RKO (cell line): ENCODE measurements around the gene KMT2B.
"Not testable (repeated sequence)": the region's sequence is repeated elsewhere in the genome, so short reads cannot be mapped to it uniquely, and the experiment has no call there.

ENCODE experiments used
- DNase-seq: peaks from one replicate; pipeline ENCODE4 v3.0.0-alpha.2; 2016; ENCODE audit warnings: low spot score

KMT2B gene, protein sequence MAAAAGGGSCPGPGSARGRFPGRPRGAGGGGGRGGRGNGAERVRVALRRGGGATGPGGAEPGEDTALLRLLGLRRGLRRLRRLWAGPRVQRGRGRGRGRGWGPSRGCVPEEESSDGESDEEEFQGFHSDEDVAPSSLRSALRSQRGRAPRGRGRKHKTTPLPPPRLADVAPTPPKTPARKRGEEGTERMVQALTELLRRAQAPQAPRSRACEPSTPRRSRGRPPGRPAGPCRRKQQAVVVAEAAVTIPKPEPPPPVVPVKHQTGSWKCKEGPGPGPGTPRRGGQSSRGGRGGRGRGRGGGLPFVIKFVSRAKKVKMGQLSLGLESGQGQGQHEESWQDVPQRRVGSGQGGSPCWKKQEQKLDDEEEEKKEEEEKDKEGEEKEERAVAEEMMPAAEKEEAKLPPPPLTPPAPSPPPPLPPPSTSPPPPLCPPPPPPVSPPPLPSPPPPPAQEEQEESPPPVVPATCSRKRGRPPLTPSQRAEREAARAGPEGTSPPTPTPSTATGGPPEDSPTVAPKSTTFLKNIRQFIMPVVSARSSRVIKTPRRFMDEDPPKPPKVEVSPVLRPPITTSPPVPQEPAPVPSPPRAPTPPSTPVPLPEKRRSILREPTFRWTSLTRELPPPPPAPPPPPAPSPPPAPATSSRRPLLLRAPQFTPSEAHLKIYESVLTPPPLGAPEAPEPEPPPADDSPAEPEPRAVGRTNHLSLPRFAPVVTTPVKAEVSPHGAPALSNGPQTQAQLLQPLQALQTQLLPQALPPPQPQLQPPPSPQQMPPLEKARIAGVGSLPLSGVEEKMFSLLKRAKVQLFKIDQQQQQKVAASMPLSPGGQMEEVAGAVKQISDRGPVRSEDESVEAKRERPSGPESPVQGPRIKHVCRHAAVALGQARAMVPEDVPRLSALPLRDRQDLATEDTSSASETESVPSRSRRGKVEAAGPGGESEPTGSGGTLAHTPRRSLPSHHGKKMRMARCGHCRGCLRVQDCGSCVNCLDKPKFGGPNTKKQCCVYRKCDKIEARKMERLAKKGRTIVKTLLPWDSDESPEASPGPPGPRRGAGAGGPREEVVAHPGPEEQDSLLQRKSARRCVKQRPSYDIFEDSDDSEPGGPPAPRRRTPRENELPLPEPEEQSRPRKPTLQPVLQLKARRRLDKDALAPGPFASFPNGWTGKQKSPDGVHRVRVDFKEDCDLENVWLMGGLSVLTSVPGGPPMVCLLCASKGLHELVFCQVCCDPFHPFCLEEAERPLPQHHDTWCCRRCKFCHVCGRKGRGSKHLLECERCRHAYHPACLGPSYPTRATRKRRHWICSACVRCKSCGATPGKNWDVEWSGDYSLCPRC (N-terminal part only)

DNA sequence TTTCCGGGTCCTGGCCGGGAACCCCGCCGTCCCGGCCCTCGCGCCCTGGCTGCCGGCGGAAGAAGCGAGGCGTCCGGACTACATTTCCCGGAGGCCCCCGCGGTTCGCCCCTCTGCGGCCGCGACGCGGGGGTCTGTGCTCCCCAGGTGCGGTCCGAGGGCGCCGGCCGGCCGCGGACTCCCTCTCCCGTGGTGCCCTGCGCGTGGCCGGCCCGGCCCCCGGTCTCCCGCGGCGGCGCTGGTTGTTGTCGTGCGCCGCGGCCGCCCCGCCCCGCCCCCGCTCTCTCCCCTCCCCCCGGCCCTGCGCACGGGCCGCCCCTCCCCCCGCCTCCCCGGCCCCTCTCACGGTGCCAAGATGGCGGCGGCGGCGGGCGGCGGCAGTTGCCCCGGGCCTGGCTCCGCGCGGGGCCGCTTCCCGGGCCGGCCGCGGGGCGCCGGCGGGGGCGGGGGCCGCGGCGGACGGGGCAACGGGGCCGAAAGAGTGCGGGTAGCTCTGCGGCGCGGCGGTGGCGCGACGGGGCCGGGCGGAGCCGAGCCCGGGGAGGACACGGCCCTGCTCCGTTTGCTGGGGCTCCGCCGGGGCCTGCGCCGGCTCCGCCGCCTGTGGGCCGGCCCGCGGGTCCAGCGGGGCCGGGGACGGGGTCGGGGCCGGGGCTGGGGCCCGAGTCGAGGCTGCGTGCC lies at the start of gene KMT2B:
Gene KMT2B (plus strand): TSS at position 339 of the 680 bp plus-strand sequence. CDS start 16 bp downstream, at position 355.
- DNase-seq = no peak

DNA sequence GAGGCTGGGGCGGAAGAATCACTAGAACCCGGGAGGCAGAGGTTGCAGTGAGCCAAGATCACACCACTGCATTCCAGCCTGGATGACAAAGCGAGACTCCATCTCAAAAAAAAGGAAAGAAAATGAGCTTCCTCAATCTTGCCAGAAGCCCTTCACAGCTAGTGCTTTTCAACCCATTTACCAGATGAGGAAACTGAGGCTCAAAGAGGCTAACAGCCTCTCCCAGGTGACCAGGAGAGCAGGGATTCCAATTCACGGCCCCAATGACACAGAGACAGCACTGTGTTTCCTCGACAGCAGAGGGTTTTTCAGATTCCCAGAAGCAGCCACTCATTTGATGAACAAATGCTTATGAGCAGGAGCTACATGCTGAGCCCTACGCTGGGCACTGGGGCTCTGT lies 48.2 kb upstream of the KMT2B start:
- DNase-seq = no peak

DNA sequence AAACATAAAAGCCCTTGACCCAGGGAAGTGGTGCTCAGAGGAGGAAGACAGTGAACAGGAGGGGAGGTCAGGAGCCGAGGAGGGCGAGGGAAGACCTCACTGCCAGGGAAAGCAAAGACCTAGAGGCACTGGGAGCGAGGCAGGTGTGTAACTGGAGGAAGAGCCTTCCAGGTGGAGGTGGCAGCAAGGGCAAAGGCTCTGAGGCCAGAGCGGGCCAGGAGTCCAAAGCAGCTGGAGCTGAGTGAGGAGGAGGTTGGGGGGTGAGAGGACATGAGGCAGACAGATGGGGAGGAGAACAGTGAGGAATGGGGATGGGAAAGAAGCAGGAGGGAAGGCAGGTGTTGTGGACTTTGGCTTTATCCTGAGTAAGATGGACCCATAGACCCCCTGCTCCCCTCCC lies 47.8 kb upstream of the KMT2B start:
- DNase-seq = no peak

DNA sequence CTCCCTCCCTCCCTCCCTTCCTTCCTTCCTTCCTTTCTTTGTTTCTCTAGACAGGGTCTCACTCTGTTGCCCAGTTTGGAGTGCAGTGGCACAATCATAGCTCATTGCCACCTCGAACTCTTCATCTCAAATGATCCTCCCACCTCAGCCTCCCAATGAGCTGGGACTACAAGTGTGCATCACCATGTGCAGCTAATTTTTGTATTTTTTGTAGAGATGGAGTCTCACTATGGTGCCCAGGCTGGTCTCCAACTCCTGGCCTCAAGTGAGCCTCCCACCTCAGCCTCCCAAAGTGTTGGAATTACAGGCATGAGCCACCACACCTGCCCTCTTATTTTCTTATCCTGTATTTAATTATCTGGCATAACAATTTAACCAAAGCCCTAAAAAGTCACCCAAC lies 47.1 kb upstream of the KMT2B start:
- no peak for DNase-seq

DNA sequence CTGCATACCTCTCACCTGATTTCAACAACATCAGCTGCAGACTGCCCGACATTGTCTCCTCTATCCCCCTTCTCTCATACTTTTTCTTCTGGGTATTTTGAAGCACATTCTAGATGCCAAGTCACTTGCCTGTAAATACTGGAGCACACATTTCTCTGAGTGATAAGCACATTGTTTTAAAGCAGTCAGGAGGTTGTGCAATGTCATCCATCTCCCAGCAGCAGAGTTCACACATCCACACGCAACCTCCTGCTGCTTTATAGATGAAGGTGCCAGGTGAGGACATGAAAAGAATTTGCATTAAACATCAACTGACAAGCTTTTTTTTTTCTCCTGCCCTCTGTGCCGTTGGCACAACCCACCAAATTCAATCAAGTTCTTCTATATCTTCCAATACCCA lies 46.0 kb upstream of the KMT2B start:
- no peak for DNase-seq

DNA sequence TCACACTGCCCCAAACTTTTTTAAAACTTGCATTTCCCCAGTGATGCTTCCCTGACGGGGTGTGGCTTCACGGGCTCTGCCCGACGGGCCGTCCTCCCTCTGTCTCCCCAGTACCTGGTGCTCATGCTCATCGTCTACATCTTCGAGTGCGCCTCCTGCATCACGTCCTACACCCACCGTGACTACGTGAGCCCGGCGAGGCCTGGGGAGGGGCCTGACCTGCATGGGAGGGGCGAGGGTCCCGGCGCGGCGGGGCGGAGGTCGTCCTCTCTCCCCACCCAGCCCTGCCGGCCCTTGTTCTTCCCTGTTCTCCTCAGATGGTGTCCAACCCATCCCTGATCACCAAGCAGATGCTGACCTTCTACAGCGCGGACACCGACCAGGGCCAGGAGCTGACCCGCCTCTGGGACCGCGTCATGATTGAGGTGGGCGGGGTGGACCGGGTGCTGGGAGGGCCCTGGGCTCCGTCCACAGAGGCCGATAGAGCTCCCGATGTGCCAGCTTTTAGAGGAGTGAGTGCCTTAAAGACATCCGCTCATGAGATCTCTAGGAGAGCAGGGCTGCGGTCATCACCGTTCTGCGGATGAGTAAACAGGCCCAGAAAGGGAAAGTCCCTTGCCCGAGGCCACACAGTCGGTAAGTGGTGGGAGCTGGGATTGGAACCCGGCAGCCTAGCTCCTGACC lies 44.5 kb upstream of the KMT2B start:
- DNase-seq = no peak

DNA sequence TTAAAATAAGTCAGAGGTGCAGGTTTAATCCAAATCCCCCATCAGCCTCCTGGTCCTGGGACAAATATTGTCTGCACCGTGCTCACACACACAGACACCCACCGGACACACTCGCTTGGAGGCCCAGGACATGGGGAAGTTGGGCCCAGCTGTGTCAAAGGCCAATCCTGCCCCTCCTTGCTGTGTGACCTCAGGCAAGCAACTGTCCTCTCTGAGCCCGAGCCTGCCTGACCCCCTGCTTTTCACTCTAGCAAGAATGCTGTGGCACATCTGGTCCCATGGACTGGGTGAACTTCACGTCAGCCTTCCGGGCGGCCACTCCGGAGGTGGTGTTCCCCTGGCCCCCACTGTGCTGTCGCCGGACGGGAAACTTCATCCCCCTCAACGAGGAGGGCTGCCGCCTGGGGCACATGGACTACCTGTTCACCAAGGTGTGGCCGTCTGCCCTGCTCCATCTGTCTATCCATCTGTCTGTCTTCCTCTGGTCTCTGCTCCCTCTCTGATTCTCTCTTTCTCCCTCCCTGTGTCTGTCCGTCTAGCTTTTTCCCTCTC lies 42.1 kb upstream of the KMT2B start:
- no peak for DNase-seq

DNA sequence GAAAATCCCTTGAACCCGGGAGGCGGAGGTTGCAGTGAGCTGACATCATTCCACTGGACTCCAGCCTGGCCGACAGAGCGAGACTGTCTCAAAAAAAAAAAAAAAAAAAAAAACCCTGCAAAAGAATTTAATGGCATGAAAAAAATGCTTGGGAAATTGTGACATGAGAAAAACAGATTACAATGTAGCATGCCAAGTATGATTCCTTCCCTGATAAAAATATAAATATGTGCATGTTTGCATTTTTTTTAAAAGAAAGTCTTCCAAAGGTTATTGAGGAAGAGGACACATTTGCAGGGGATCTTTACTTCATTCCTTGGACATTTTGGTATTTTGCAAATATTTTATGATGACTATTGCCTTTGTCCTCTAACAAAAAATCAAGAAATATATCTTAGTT lies 28.0 kb upstream of the KMT2B start:
- DNase-seq = no peak

DNA sequence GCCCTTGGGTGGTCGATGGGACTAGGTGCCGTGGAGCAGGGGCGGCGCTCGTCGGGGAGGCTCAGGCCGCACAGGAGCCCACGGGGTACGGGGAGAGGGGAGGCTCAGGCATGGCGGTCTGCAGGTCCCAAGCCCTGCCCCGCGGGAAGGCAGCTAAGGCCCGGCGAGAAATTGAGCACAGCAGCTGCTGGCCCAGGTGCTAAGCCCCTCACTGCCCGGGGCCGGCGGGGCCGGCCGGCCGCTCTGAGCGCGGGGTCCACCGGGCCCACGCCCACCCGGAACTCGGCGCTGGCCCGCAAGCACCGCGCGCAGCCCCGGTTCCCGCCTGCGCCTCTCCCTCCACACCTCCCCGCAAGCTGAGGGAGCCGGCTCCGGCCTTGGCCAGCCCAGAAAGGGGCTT lies 26.7 kb upstream of the KMT2B start:
- not testable (repeated sequence) for DNase-seq

DNA sequence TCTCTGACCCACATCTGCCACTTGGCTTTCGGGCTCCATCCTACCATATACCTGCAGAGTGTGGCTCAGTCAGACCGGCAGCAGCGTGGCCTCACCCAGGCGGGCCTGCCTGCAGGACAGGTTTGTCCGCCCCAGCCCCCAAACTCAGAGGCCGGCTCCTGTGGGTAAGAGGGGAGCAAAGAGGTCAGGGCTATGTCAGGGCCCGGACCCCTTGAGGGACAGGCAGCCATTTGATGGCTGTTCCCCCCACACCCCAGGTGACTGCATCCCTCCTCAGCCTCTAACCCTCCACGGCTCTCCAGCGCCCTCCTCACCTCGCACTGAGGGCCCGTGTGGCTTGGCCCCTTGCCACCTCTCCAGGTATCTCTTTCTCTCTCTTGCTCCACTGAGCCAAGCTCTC lies 25.8 kb upstream of the KMT2B start:
- DNase-seq = no peak

DNA sequence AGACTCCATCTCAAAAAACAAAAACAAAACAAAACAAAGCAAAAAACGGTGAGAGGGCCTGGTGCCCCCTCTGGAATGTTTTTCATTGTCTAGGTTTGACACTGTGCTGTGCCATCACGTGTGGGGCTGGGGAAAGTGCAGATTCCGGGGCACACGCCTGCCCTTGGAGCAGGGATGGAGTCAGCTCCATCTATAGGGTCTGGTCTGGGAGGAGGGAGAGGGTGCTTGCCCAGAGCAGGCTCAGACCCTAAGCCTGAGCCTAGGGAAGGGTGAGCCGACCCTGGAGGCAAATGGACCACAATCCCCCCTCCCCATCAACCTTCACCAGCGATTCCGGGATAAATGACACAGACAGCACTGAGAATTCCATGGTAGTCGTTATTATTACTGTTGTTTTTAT lies 24.4 kb upstream of the KMT2B start:
- no peak for DNase-seq

DNA sequence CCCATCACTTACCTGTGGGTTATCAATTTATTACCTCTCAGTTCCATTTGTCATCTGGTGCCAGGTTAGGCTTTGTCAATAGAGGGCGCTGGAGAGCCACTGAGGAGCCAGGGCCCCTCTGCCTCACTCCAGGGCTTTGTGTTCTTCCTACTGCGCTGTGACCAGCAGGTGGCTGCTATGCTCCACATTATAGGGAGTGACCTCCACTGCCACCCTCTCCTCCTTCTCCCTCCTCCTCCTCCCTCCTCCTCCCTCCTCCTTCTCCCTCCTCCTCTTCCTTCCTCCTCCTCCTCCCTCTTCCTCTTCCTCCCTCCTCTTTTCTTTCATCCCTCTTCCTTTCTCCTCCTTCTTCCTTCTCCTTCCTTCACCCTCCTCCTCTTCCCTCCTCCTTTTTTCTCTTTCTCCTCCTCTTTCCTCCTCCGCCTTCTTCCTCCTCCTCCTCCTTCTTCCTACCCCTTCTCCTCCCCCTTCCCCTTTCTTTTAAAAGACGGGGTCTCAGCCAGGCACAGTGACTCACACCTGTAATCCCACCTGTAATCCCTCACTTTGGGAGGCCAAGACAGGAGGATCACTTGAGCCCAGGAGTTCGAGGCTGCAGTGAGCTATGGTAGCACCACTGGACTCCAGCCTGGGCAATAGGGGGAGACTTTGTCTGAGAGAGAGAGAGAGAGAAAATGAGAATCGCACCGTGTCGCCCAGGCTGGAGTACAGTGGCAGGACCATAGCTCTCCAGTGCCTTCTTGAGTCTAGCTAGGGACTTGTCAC lies 23.8 kb upstream of the KMT2B start:
- DNase-seq = peak; percentile 88

DNA sequence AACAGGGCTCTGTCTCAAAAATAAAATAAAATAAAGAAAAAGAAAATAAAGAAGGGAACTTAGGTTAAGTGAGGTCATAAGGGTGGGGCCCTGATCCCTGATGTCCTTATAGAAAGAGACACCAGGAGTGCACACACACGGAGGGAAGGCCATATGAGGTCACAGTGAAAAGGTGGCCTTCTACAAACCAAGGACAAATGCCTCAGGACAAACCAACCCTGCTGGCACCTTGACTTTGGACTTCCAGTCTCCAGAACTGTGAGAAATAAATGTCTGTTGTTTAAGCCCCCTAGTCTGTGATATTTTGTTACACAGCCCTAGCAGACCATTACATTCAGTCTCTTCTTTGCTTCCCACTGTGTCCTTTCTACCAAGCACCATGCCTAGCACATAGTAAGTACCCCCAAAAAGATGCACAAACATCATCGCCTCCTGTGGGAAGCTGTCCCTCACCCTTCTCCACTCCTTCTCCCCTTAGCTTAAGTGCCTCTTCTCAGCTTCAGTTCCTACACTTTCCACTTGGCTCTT lies 21.8 kb upstream of the KMT2B start:
- no peak for DNase-seq

DNA sequence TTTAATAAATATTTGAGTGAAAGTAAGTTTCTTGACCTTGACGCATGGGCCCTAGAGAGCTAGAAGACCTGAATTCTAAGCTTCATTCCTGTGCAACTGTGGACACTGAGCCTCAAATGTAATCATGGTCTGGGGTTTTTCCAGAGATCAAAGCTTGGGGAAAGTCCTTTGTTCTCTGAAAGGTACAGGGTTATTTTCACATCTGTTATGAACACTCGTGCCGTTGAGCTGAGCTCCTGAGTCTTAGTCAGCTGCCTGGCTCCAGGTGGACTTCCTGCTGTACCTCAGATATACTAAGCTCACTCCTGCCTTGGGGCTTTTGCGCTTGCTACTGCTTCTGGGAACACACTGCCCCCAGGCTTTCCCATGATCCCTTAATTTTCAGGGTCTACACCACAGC lies 21.0 kb upstream of the KMT2B start:
- no peak for DNase-seq

DNA sequence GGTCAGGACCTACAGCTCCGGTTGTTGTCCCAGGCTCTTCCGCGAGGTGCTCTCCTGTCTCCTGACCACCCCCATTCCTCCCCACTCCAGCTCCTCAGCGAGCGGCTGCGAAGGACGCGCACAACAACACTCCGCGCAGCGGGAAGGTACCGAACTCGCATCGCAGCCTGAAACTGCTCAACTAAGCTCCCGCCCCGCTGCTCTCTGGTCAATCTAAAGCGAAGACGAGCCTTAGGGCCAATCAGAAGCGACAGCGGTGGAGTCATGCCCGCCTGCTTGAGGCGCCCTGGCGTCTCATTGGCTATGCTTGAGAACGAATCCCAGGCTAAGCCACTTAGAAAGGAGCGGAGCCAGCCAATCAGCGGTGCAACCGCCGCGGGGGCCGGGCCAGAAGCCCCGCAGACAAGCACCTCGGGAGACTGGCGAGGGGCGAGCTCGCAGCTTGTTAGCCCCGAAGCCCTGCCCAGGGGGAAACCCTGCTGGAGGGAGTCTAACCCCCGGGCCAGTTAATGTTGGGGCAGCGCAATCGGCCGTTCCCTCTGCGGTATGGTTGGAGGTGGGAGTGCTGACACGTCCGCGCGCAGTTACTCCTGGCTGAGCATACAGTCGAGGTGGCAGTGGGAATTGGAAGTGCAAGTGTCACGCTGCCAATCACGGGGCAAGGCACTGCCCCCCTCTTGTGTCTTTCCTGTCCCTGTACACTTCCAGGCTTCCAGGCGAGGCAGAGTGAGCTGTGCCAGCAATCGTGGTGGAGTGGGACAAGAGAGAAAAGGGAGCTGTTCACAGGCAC lies 15.4 kb upstream of the KMT2B start:
- DNase-seq = peak; percentile 95

DNA sequence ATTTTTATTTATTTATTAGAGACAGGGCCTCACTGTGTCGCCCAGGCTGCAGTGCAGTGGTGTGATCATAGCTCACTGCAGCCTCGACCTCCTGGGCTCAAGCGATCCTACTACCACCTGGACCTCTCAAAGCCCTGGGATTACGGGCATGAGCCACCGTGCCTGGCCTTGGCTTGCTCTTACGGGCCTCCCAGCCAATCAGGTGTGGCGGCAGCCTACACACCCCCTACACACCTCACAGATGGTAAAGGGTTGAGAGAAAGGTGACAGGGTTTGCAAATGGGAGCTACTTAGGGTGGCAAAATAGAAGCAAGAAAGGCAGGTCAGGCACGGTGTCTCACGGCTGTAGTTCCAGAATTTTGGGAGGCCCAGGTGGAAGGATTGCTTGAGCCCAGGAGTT lies 14.5 kb upstream of the KMT2B start:
- no peak for DNase-seq

DNA sequence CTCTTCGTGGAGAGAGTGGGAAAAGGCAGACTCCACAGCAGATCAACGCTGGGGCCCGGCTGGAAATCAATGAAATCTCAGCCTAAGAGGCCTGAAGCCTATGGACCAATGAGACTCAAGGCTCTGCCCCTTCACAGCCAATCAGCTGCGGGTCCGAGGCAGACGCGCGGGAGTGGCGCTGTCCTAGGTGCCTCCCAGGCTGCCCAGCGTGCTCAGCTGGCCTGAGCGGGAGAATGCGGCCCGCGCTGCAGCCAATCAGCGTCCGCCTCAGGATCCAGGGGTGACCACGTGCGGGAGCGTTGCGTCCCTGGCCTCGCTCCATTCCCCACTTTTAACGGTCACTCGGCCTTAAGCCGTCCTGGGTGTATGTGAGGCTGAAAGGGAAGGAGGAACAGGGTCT lies 13.6 kb upstream of the KMT2B start, which contains the start of gene ZBTB32:
Gene ZBTB32 (plus strand): TSS at position 341 of the 400 bp plus-strand sequence. CDS start 10,069 bp downstream, outside the sequence.
- DNase-seq = no peak

DNA sequence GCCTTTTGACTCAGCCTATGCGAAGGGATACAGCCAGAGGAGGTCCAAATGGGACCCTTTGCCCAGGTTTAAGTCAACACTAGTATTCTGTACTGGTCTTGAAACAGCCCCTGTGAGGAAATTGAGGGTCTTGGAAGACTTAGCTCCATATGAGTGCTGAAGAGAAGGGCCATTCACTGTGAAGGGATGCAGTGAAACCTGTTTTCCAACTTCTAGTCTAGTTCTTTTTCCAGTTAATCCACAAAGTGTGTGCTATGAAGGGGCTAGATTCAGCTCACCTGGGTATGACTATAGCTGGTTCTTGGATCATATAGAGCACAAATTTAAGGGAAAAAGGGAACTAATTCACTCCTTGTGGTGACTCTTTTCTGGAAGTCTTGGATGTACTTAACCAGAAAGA lies 9.4 kb upstream of the KMT2B start:
- DNase-seq = no peak
